Trophoblast cell (in vitro differentiated cells and primary cell): ENCODE results near the gene PHF21B.

ENCODE experiments used
- DNase-seq, 2 donors: peaks; one replicate each; pipeline ENCODE4 v3.0.0-alpha.2; 2016
- H2AFZ ChIP-seq: 2 replicates; pipeline ENCODE4 v1.6.1; 2013; ENCODE audit warnings: low read length, moderate library complexity, mild to moderate bottlenecking; ENCODE audit not compliant: insufficient read depth, poor library complexity
- H2AK5ac ChIP-seq: 2 replicates; pipeline ENCODE4 v1.6.1; 2013; ENCODE audit warnings: mild to moderate bottlenecking, low read length
- H2BK120ac ChIP-seq: 2 replicates; pipeline ENCODE4 v1.6.1; 2013; ENCODE audit warnings: low read length, mild to moderate bottlenecking, moderate library complexity; ENCODE audit not compliant: insufficient read depth, poor library complexity
- H2BK12ac ChIP-seq: 2 replicates; pipeline ENCODE4 v1.6.1; 2013; ENCODE audit warnings: mild to moderate bottlenecking, low read length, moderate library complexity
- H2BK5ac ChIP-seq: 2 replicates; pipeline ENCODE4 v1.6.1; 2013; ENCODE audit warnings: low read length, low read depth, moderate library complexity, mild to moderate bottlenecking; ENCODE audit not compliant: poor library complexity
- H3K14ac ChIP-seq: 2 replicates; pipeline ENCODE4 v1.6.1; 2013; ENCODE audit warnings: mild to moderate bottlenecking, low read length
- H3K18ac ChIP-seq: 2 replicates; pipeline ENCODE4 v1.6.1; 2013; ENCODE audit warnings: mild to moderate bottlenecking, low read length
- H3K23ac ChIP-seq: 2 replicates; pipeline ENCODE4 v1.6.1; 2013; ENCODE audit warnings: low read length
- H3K27ac ChIP-seq: 2 replicates; pipeline ENCODE4 v1.5.1; 2013; ENCODE audit warnings: low read depth, mild to moderate bottlenecking, inconsistent platforms, low read length, moderate library complexity
- H3K27me3 ChIP-seq: 2 replicates; pipeline ENCODE4 v1.6.1; 2013; ENCODE audit warnings: inconsistent platforms, mild to moderate bottlenecking, low read length, moderate library complexity; ENCODE audit not compliant: insufficient read depth
- H3K36me3 ChIP-seq, 2 experiments: 1 replicate in 1 of 2; 2 replicates in 1 of 2; pipeline ENCODE4 v1.6.1; 2013; ENCODE audit warnings: low read length in 2 of 2, mild to moderate bottlenecking in 2 of 2, moderate library complexity in 1 of 2; ENCODE audit not compliant: insufficient read depth in 2 of 2, control insufficient read depth in 1 of 2
- H3K4ac ChIP-seq: 2 replicates; pipeline ENCODE4 v1.6.1; 2013; ENCODE audit warnings: low read depth, mild to moderate bottlenecking, low read length, moderate library complexity
- H3K4me1 ChIP-seq, 2 experiments: 1 replicate in 1 of 2; 2 replicates in 1 of 2; pipeline ENCODE4 v1.6.1; 2013; ENCODE audit warnings: low read length in 2 of 2, mild to moderate bottlenecking in 2 of 2, moderate library complexity in 1 of 2; ENCODE audit not compliant: insufficient read depth in 2 of 2, control insufficient read depth in 1 of 2
- H3K4me2 ChIP-seq: 2 replicates; pipeline ENCODE4 v1.6.1; 2013; ENCODE audit warnings: inconsistent platforms, mild to moderate bottlenecking, low read length, moderate library complexity
- H3K4me3 ChIP-seq: 2 replicates; pipeline ENCODE4 v1.5.1; 2013; ENCODE audit warnings: mild to moderate bottlenecking, low read depth, low read length, inconsistent platforms
- H3K79me1 ChIP-seq: one replicate; pipeline ENCODE4 v1.6.1; 2013; ENCODE audit warnings: low read length
- H3K79me2 ChIP-seq: 2 replicates; pipeline ENCODE4 v1.6.1; 2013; ENCODE audit warnings: low read length, mild to moderate bottlenecking; ENCODE audit not compliant: control insufficient read depth, insufficient read depth, poor library complexity
- H3K9ac ChIP-seq: 2 replicates; pipeline ENCODE4 v1.6.1; 2013; ENCODE audit warnings: mild to moderate bottlenecking, low read length
- H3K9me3 ChIP-seq: 2 replicates; pipeline ENCODE4 v1.6.1; 2013; ENCODE audit warnings: low read depth, mild to moderate bottlenecking, control low read depth, inconsistent platforms, low read length; ENCODE audit not compliant: insufficient read depth
- H4K12ac ChIP-seq: 2 replicates; pipeline ENCODE4 v1.6.1; 2013; ENCODE audit warnings: low read depth, mild to moderate bottlenecking, low read length, moderate library complexity
- H4K8ac ChIP-seq: 2 replicates; pipeline ENCODE4 v1.6.1; 2013; ENCODE audit warnings: low read depth, mild to moderate bottlenecking, low read length, moderate library complexity
- H4K91ac ChIP-seq: one replicate; pipeline ENCODE4 v1.6.1; 2013; ENCODE audit warnings: low read depth, mild to moderate bottlenecking, low read length, moderate library complexity
- WGBS: extraction: QIAGEN DNeasy Blood & Tissue Kit; methylation state at CpG from one replicate; pipeline ENCODE4 v1.1.7; 2013; ENCODE audit warnings: missing lambda C conversion rate; ENCODE audit not compliant: insufficient read length, insufficient coverage; ENCODE audit errors: extremely low coverage; 5-methylcytosine and 5-hydroxymethylcytosine counted together

The PHF21B gene

DNA sequence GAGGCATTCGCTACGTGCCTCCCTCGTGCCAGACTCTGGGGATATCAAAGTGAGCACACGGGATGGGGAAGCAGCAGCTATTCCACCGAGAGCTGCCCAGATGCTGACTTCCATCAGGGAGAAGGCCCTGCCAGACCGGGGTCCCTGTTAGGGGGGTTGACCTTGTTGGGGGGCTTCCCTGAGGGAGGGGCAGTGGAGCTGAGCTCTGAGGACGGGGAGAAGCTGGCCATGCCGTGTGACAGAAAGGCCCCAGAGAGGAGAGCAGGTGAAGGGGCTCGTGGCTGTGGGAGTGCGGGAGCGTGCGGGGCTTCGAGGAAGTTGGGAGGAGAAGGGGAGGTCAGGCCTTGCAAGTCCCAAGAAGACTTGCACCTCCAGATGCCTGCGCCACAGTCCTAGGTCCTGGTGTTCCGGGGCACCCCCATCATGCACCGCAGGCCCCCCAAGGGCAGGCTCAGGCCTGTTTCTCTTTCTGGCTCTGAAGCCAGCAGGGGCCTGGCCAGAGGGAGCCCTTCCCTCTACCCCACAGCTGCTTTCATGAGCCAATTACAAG is 163.0 kb downstream of the PHF21B start:
- Histone ChIP-seq H2AK5ac (no peak overlapping the region), H3K18ac (no peak overlapping the region), H3K27me3 (no peaks in the 10 kb centered on the region), H3K23ac (no peak overlapping the region), H3K27ac (no peak overlapping the region), H3K36me3 (peaks cover 33 to 37% of the 10 kb centered on the region in 2 experiments), H2BK5ac (no peak overlapping the region), H3K4me1 (no peaks in the 10 kb centered on the region), H3K79me1 (no peaks in the 10 kb centered on the region), H2BK12ac (no peak overlapping the region), H3K4me3 (no peak overlapping the region), H3K9ac (no peak overlapping the region), H3K9me3 (no peaks in the 10 kb centered on the region), H3K4ac (no peak overlapping the region), H4K91ac (no peak overlapping the region), H2AFZ (no peak overlapping the region), H4K12ac (no peak overlapping the region), H3K4me2 (no peak overlapping the region), H3K14ac (no peak overlapping the region), H3K79me2 (no peaks in the 10 kb centered on the region), H2BK120ac (no peak overlapping the region), H4K8ac (no peak overlapping the region)
- no peak for DNase-seq
- no CpG with 5 or more reads among the region's 16 CpGs for WGBS

DNA sequence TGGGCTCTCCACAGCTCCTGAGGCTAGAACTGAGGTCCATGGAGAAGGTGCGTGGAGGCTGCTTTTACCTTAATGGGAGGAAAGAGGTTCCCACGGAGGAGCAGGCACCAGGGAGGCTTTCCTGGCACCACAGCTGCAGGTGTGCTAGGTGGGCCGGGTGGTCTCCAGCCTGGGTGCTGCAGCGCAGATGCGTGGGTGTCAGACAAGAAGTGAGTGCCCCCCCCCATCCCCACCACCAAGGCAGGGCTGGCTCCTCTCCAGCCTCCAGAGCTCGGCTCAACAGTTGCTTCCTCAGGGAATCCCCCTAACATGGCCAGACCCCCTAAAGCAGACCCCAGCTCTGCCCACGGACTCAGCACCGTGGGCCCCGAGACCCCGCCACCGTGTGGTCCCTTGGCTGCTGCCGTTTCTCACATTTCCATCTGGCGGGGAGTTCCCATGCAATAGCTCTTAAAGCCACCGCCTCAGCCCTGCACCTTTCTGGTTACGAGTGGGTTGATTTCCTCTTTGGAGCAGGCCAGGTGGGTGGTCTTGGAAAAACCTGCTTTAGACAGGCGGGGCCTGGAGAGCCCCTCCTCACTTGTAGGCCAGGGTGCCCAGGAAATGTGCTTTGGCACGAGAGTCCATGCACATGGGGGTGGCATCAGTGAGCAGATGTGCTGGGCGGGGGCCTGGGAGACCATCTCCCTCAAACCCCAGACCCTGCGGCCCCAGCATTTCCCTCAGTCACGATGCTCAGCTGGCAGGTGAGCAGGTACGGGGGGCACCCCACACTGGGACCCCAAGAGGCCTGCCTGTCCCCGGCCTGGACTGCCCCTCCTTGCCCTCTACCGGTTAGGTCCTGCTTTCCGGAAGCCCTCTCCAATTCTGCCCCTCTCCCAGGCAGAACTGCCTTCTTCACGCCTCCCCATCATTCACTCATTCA is 163.7 kb downstream of the PHF21B start:
- WGBS: no CpG with 5 or more reads among the region's 25 CpGs
- H2AFZ ChIP-seq: no peak overlapping the region

DNA sequence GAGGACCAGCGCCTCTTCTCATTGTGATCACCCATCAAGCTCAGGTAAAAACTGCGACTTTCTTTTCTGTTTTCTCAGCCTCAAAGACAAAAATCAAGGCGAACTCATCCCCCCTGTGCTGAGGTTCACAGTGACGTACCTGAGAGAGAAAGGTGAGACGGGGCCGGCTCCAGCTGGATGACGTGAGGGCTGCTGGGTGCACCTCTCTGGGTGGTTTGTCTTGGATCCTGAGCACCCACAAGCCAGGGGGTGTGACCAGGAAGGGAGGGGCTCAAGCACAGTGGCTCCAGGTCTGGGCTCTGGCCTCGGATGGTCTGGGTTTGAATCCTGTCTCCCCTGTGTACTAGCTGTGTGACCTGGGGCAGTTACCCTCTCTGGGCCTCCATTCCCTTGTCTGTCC is 164.6 kb downstream of the PHF21B start:
- Histone ChIP-seq H3K9ac (no peak overlapping the region), H2BK120ac (no peak overlapping the region), H3K79me1 (no peaks in the 10 kb centered on the region), H3K18ac (no peak overlapping the region), H2BK12ac (no peak overlapping the region), H3K4me3 (no peak overlapping the region), H3K79me2 (no peaks in the 10 kb centered on the region), H4K8ac (no peak overlapping the region), H2BK5ac (no peak overlapping the region), H2AK5ac (no peak overlapping the region), H4K91ac (no peak overlapping the region), H3K4me1 (peaks cover 0 to 2% of the 10 kb centered on the region in 2 experiments), H3K27me3 (no peaks in the 10 kb centered on the region), H2AFZ (no peak overlapping the region), H3K27ac (no peak overlapping the region), H3K4me2 (no peak overlapping the region), H3K14ac (no peak overlapping the region), H3K9me3 (no peaks in the 10 kb centered on the region), H3K4ac (no peak overlapping the region), H4K12ac (no peak overlapping the region), H3K23ac (no peak overlapping the region), H3K36me3 (peaks cover 37 to 40% of the 10 kb centered on the region in 2 experiments)
- no CpG with 5 or more reads among the region's 8 CpGs for WGBS
- DNase-seq: no peak

More for the DNA sequence above, 163.7 kb downstream of the PHF21B start:
- Histone ChIP-seq H3K4me3 (no peak overlapping the region), H3K9ac (no peak overlapping the region), H3K36me3 (peaks cover 37 to 42% of the 10 kb centered on the region in 2 experiments), H2BK120ac (no peak overlapping the region), H4K8ac (no peak overlapping the region), H3K23ac (no peak overlapping the region), H3K9me3 (no peaks in the 10 kb centered on the region), H3K27ac (no peak overlapping the region), H2BK12ac (no peak overlapping the region), H3K4me2 (no peak overlapping the region), H3K4me1 (peaks cover 0 to 2% of the 10 kb centered on the region in 2 experiments), H4K12ac (no peak overlapping the region), H3K4ac (no peak overlapping the region), H3K79me2 (no peaks in the 10 kb centered on the region), H3K27me3 (no peaks in the 10 kb centered on the region), H3K79me1 (no peaks in the 10 kb centered on the region), H2AK5ac (no peak overlapping the region), H4K91ac (no peak overlapping the region), H3K18ac (no peak overlapping the region), H2BK5ac (no peak overlapping the region), H3K14ac (no peak overlapping the region)
- DNase-seq: no peak

DNA sequence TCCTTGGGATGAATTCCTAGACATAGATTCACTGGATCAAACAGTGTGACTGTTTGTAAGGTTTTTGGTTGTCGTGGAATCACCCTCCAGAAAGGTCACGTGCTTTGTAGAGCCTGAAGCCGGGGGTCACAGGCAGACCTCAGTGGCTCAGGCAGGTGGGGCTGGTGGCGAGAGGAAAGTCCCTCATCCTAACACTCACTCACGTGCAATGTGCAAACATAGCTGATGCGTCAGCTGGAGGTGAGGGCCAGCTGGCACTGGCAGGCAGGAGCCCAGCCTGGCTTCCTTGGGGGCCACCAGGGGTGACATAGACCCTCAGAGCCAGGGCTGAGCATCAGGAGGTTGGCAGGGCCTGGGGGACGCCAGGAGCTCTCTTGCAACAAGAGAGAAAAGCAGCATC is 167.4 kb downstream of the PHF21B start:
- H3K18ac ChIP-seq: no peak overlapping the region
- no peak overlapping the region for H2BK5ac ChIP-seq
- no peak overlapping the region for H3K4me3 ChIP-seq
- H3K9ac ChIP-seq: no peak overlapping the region
- H3K27me3 ChIP-seq: no peaks in the 10 kb centered on the region
- H4K12ac ChIP-seq: no peak overlapping the region
- no peak overlapping the region for H2BK120ac ChIP-seq
- no peak for DNase-seq
- no peak overlapping the region for H3K4me2 ChIP-seq
- peaks cover 23 to 24% of the 10 kb centered on the region in 2 experiments for H3K36me3 ChIP-seq
- no peak overlapping the region for H3K4ac ChIP-seq
- WGBS: no CpG with 5 or more reads among the region's 7 CpGs
- H4K91ac ChIP-seq: no peak overlapping the region
- H3K79me1 ChIP-seq: no peaks in the 10 kb centered on the region
- H2BK12ac ChIP-seq: no peak overlapping the region
- no peak overlapping the region for H3K27ac ChIP-seq
- no peak overlapping the region for H3K23ac ChIP-seq
- no peak overlapping the region for H2AK5ac ChIP-seq
- H3K9me3 ChIP-seq: no peaks in the 10 kb centered on the region
- H2AFZ ChIP-seq: no peak overlapping the region
- H3K14ac ChIP-seq: no peak overlapping the region
- H3K4me1 ChIP-seq: peaks cover 0 to 2% of the 10 kb centered on the region in 2 experiments
- H4K8ac ChIP-seq: no peak overlapping the region
- no peaks in the 10 kb centered on the region for H3K79me2 ChIP-seq
